ENCODE data around the gene CYP11A1. TPM values are rescaled to one million over a fixed set of nuclear protein-coding genes. Genes with fewer than 3 reads are reported as not detected.

Gene CYP11A1
- total and polyA plus RNA-seq, 2 donors (not counting 1 experiment from before 2014, with no cell fraction given), result not detected

DNA sequence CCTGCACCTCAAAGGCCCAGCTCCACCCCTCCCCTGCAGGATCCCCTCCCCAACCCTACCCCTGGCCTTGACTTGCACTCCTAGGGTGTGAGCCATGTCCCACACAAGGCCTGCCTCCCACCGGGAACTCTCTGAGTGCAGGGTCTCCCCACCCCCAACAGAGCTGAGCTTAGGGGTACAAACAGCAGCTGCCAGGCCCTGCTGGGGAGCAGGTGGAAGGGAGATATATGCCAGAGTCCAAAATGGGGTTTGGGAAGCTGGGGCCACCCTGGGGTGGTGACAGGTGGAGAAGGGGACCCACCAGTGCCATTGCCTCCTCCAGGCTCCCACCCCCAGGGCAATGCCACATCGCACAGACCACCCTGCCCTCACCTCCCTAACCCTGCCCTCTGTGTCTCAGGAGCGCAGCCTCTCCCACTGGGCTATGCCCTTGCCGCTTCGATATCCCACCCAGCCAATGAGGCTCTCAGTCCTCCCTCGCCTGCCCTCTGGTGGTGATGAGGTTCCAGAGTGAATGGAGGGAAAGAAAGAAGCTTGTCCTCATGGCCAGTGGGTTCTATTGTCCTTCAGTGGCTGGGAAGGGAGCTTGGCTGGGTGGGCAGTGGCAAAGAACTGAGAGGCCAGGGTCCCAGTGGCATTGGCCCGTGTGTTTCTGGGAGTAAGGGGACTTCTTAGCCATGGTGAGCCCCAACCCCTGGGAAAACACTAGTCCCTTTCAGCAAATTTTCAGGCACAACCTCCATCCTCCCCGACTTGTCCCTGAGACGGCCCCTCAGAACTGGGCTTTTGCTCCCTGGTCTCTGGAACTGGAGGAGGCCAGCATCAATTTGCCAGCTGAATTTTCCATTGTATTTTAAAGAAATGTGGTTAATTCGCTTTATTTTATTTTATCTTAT lies 46.8 kb downstream of the CYP11A1 start:
- peak; percentile 30 for DNase-seq
- Histone ChIP-seq H3K4me1 (ENCODE audit: control insufficient read depth in 2 of 2, insufficient read depth in 2 of 2, low read length in 2 of 2) (peaks cover 3 to 27% of the 10 kb centered on the region in 2 donors), H3K9me3 (ENCODE audit: control extremely low read depth in 1 of 3, control insufficient read depth in 2 of 3, insufficient read depth in 1 of 3, low read length in 2 of 3) (no peaks in the 10 kb centered on the region), H3K36me3 (replicated peaks in 1 of 2; ENCODE audit: control extremely low read depth in 1 of 2, control insufficient read depth in 1 of 2, extremely low read depth in 1 of 2, insufficient read depth in 2 of 2, low read length in 1 of 2) (no peaks in the 10 kb centered on the region), H3K27ac (ENCODE audit: low read length in 2 of 2) (no peak overlapping the region), H3K9ac (ENCODE audit: low read length) (no peak overlapping the region), H3K79me2 (ENCODE audit: control insufficient read depth, insufficient read depth, low read length) (no peaks in the 10 kb centered on the region), H3K4me3 (ENCODE audit: control extremely low read depth in 1 of 5, extremely low read depth in 1 of 5, insufficient read depth in 1 of 5, low read depth in 2 of 5, low read length in 4 of 5) (no peak overlapping the region), H3K4me2 (replicated peaks; ENCODE audit: low read depth, low read length, poor library complexity, severe bottlenecking) (no peak overlapping the region), H3K27me3 (replicated peaks in 1 of 4; ENCODE audit: control extremely low read depth in 1 of 4, control insufficient read depth in 3 of 4, insufficient read depth in 4 of 4, low read length in 3 of 4) (peaks cover 0 to 10% (median 0%) of the 10 kb centered on the region in 4 experiments), H2AFZ (ENCODE audit: insufficient read depth, low read depth, low read length, poor library complexity, severe bottlenecking) (no peak overlapping the region), H4K20me1 (ENCODE audit: control insufficient read depth, insufficient read depth, low read length, poor library complexity, severe bottlenecking) (no peaks in the 10 kb centered on the region)
- 86% methylated on average over 2 of the region's 10 CpGs for WGBS (ENCODE audit: insufficient coverage)
- no peak overlapping the region for H3K27ac Mint-ChIP-seq
- H3K27me3 Mint-ChIP-seq, result peaks cover 21% of the 10 kb centered on the region
- intact Hi-C loops (cut with micrococcal nuclease), result no loop called here
- POLR2A ChIA-PET, result no interaction called here
- peaks cover 4% of the 10 kb centered on the region for H3K4me1 Mint-ChIP-seq
- H3K4me3 Mint-ChIP-seq, result no peak overlapping the region
- TF ChIP-seq EZH2 (IDR thresholded peaks at IDR 0.05; ENCODE audit: borderline replicate concordance, insufficient read depth, low read depth, low read length, poor library complexity, severe bottlenecking), result no peak
- TF ChIP-seq, protein P1, sequence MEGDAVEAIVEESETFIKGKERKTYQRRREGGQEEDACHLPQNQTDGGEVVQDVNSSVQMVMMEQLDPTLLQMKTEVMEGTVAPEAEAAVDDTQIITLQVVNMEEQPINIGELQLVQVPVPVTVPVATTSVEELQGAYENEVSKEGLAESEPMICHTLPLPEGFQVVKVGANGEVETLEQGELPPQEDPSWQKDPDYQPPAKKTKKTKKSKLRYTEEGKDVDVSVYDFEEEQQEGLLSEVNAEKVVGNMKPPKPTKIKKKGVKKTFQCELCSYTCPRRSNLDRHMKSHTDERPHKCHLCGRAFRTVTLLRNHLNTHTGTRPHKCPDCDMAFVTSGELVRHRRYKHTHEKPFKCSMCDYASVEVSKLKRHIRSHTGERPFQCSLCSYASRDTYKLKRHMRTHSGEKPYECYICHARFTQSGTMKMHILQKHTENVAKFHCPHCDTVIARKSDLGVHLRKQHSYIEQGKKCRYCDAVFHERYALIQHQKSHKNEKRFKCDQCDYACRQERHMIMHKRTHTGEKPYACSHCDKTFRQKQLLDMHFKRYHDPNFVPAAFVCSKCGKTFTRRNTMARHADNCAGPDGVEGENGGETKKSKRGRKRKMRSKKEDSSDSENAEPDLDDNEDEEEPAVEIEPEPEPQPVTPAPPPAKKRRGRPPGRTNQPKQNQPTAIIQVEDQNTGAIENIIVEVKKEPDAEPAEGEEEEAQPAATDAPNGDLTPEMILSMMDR (IDR thresholded peaks at IDR 0.05), result peak; percentile 17
- H3K9me3 Mint-ChIP-seq (ENCODE audit: insufficient read depth), result no peaks in the 10 kb centered on the region
- CTCF ChIA-PET, result interaction anchor here (0.6 to 3.7 kb wide), 10 partner anchors 9 to 349 kb away, joined by 3 to 40 read pairs (median 4); no protein-coding TSS in a partner anchor
- no peak for ATAC-seq (ENCODE audit: low read depth)

All from B cell (primary cell).